ENCODE measurements around the gene MICALL1. TPM values are rescaled to one million over a fixed set of nuclear protein-coding genes. Genes with fewer than 3 reads are reported as not detected.

Gene MICALL1
- total RNA-seq, 1 donor from 2014 or later: 48.2 TPM

DNA sequence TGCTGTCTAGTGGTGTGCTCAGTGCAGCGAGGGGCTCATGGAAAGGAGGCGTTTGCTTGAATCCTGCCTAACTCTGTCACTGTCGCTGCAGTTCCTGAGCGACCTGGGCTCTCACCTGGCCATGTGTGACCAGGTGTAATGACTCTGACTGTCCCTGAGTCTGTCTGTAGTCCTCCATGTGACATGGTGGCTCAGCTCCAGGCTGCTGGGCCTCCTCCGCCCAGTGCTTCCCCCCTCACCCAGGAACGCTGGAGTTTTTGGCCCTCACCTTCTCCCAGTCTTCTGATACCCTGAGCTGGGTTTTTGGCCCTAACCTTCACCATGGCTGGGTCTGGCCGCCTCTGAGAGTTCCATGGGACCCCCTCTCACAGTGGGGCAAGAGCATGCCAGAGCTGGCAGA lies 20.3 kb downstream of the MICALL1 start:
- H3K9me3 Mint-ChIP-seq: no peaks in the 10 kb centered on the region
- H3K27me3 Mint-ChIP-seq (ENCODE audit: low read depth): no peaks in the 10 kb centered on the region
- H3K4me3 Mint-ChIP-seq: no peak overlapping the region
- no peak for TF ChIP-seq CTCF (IDR thresholded peaks at IDR 0.05; ENCODE audit: unreplicated experiment)
- peaks cover 15% of the 10 kb centered on the region for H3K36me3 Mint-ChIP-seq
- H3K4me1 Mint-ChIP-seq: no peaks in the 10 kb centered on the region
- no peak overlapping the region for H3K27ac Mint-ChIP-seq
- no peak for DNase-seq (ENCODE audit: low spot score in 2 of 2, unreplicated experiment in 2 of 2)

DNA sequence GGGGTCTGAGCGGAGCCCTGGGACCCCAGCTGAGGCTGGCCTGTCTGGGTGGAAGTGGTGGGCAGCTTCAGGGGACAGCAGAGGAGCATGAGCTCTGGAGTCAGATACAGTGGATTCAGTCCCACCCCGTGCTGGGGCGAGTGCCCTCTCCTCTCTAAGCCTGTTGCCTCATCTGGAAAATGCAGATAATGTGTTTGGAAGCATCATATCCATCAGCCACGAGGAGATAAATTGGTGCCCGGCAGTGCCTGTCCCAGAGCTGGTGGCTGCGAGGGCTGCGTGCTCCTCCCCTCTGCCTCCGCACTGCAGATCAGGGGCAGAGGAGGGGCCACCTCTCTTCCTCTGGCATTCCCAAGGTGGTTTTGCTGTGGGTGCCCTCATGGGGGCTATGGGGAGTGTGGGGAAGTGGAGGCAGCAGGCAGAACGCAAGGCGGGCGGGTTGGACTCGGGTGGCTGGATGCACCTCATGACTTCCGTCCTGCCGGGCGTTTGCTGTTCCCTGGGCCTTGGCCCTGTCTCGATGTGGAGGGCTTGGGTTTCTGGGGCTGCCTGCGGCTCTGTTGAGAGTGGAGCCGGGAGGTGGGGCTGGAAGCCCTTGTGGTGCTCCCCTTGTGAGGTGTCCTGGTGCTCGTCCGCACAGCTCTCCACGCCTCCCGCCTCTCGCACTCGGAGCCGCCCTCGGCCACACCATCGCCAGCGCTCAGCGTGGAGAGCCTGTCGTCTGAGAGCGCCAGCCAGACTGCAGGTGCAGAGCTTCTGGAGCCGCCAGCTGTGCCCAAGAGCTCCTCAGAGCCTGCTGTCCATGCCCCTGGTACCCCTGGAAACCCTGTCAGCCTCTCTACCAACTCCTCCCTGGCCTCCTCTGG lies 20.9 kb downstream of the MICALL1 start:
- Mint-ChIP-seq H3K36me3 (peaks cover 14% of the 10 kb centered on the region), H3K4me1 (no peaks in the 10 kb centered on the region), H3K4me3 (no peak overlapping the region), H3K27ac (no peak overlapping the region), H3K27me3 (ENCODE audit: low read depth) (no peaks in the 10 kb centered on the region), H3K9me3 (no peaks in the 10 kb centered on the region)
- DNase-seq (ENCODE audit: low spot score in 2 of 2, unreplicated experiment in 2 of 2): no peak
- no peak for TF ChIP-seq CTCF (IDR thresholded peaks at IDR 0.05; ENCODE audit: unreplicated experiment)

DNA sequence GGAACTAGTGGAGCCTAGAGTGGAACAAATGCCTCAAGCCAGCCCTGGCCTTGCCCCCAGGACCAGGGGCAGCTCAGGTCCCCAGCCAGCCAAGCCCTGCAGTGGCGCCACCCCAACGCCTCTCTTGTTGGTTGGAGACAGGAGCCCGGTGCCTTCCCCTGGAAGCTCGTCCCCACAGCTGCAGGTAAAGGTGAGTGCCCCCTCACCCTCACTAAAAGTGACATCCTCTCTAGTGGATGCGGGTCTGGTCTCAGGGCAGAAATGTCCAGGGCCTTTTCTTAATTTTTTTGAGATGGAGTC lies 21.5 kb downstream of the MICALL1 start:
- no peaks in the 10 kb centered on the region for H3K4me1 Mint-ChIP-seq
- no peak for TF ChIP-seq CTCF (IDR thresholded peaks at IDR 0.05; ENCODE audit: unreplicated experiment)
- H3K36me3 Mint-ChIP-seq: peaks cover 14% of the 10 kb centered on the region
- no peak overlapping the region for H3K27ac Mint-ChIP-seq
- H3K27me3 Mint-ChIP-seq (ENCODE audit: low read depth): no peaks in the 10 kb centered on the region
- H3K9me3 Mint-ChIP-seq: no peaks in the 10 kb centered on the region
- no peak overlapping the region for H3K4me3 Mint-ChIP-seq
- DNase-seq (ENCODE audit: low spot score in 2 of 2, unreplicated experiment in 2 of 2): no peak

- H3K36me3 Mint-ChIP-seq: peaks cover 16% of the 10 kb centered on the region
- H3K9me3 Mint-ChIP-seq: no peaks in the 10 kb centered on the region
- no peaks in the 10 kb centered on the region for H3K27me3 Mint-ChIP-seq (ENCODE audit: low read depth)
- H3K4me1 Mint-ChIP-seq: peaks cover 2% of the 10 kb centered on the region
- no peak overlapping the region for H3K4me3 Mint-ChIP-seq
- no peak for TF ChIP-seq CTCF (IDR thresholded peaks at IDR 0.05; ENCODE audit: unreplicated experiment)
- no peak for DNase-seq (ENCODE audit: low spot score in 2 of 2, unreplicated experiment in 2 of 2)
- H3K27ac Mint-ChIP-seq: no peak overlapping the region
These were observed 23.3 kb downstream of the MICALL1 start for GRCh38 chr22:37929390-37929789.

DNA sequence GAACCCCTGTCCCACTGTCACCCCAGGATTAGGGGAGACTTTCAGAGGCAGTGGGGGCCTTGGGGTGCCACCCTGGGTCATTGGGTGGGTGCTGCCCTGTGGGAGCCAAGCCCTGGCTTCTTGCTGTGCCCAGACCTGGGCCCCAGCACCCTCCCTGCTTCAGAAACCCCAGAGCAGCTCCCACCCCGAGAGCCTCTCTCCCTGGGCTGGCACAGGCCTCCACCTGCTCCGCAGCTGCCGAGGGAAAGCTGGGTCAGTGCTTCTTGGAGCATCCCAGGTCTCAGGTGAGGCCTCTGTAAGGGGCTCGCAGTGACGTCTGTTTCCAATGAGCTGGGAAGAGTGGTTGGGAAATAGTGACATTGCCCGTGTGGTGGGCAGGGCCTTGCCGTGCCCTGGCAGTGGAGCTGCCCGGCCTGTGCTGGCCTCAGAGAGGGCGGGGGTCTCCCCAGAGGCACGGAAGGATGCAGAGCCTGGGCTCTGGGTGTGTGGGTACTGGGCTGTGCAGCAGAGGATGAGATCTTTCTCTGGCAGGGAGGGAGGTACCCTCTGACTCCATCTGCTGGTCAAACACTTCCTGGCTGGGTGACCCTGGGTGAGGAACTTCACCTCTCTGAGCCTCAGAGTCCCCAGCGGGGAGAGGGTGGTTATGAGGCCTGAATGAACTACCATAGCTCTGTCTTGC lies 24.3 kb downstream of the MICALL1 start:
- Mint-ChIP-seq H3K4me3 (no peak overlapping the region), H3K27ac (no peak overlapping the region), H3K36me3 (peaks cover 16% of the 10 kb centered on the region), H3K27me3 (ENCODE audit: low read depth) (no peaks in the 10 kb centered on the region), H3K4me1 (peaks cover 2% of the 10 kb centered on the region), H3K9me3 (no peaks in the 10 kb centered on the region)
- TF ChIP-seq CTCF (IDR thresholded peaks at IDR 0.05; ENCODE audit: unreplicated experiment): no peak
- no peak for DNase-seq (ENCODE audit: low spot score in 2 of 2, unreplicated experiment in 2 of 2)
